OCI-LY1 (cell line): ENCODE results near the gene C6orf62.

Experiments
- CTCF ChIP-seq: fragments of 200-600 bp; sonication (generic), shearing (Covaris generic); IDR thresholded peaks from 2 replicates; pipeline ENCODE4 v1.5.1; 2017; ENCODE audit warnings: mild to moderate bottlenecking, antibody characterized with exemption, low read length, moderate library complexity, mixed read lengths
- EZH2 ChIP-seq: fragments of 200-600 bp; sonication (generic), shearing (Covaris generic); IDR thresholded peaks from 2 replicates; pipeline ENCODE4 v1.8.0; 2017; ENCODE audit warnings: borderline replicate concordance, mixed run types, mild to moderate bottlenecking, antibody characterized with exemption, low read length, moderate library complexity, mixed read lengths

GRCh38 chr6:24710519-24711303, 8.2 kb downstream of the C6orf62 start:
- TF ChIP-seq CTCF (no peak), EZH2 (no peak)
